HepG2 (cell line): ENCODE data around the gene GPATCH4. TPM values are rescaled to one million over a fixed set of nuclear protein-coding genes. Genes with fewer than 3 reads are reported as not detected.
A peak's percentile ranks its signal among the peaks of the same experiment; 100 is the strongest.

Experiments used
- ATAC-seq: fragments of 200-7000 bp; cut with Tn5 transposase; 3 replicates; pipeline ENCODE4 v1.9.1; 2020; ENCODE audit warnings: mild to moderate bottlenecking, moderate library complexity
- BruUV-seq: library from RNA; stranded (reverse); fragments of 400-500 nt; replicated peaks from 2 replicates; lab custom pipeline; 2021; lab: Mats Ljungman, UMichigan
- CTCF ChIA-PET: fragments of 300-600 bp; formaldehyde crosslinking; extraction: SDS; loops from one replicate; lab custom pipeline; 2021; ENCODE audit warnings: low total read pairs, inconsistent platforms, low intra/inter-chr PET ratio; lab: Yijun Ruan, JAX
- POLR2A ChIA-PET: fragments of 350-600 bp; sonication (Branson Sonifier 250); formaldehyde crosslinking; loops from one replicate; lab custom pipeline; 2020; ENCODE audit warnings: antibody characterized with exemption, inconsistent platforms; lab: Yijun Ruan, JAX
- DNase-seq: peaks from one replicate; pipeline ENCODE4 v3.0.0-alpha.2; 2015; ENCODE audit warnings: low spot score
- FAIRE-seq: peaks from 3 replicates; lab custom pipeline; 2011; peaks lifted over from hg19 to GRCh38; lab: Jason Lieb, UNC
- H2AFZ ChIP-seq: one replicate; pipeline ENCODE4 v1.6.1; 2011; ENCODE audit warnings: low read length, inconsistent platforms
- H3K27ac ChIP-seq: fragments of 300-600 bp; 3 replicates; pipeline ENCODE4 v1.8.0; 2011; ENCODE audit warnings: mixed run types, mild to moderate bottlenecking, mixed read lengths, low read length, inconsistent platforms; ENCODE audit not compliant: insufficient read depth; ENCODE audit errors: extremely low read length
- H3K27me3 ChIP-seq, 2 experiments: fragments of 200-600 bp in 1 of 2; 2 replicates in 1 of 2; 3 replicates in 1 of 2; pipeline versions ENCODE4 v1.6.0 to v1.8.0; 2011; ENCODE audit warnings: low read length in 2 of 2, mild to moderate bottlenecking in 2 of 2, moderate library complexity in 2 of 2, inconsistent platforms in 1 of 2; ENCODE audit not compliant: insufficient read depth in 2 of 2, control insufficient read depth in 1 of 2
- H3K36me3 ChIP-seq, 2 experiments: fragments of 200-600 bp in 1 of 2; replicated peaks in 1 of 2; 2 replicates in 1 of 2; 3 replicates in 1 of 2; pipeline versions ENCODE4 v1.5.1 to v1.8.0; 2011; ENCODE audit warnings: low read length in 2 of 2, inconsistent platforms in 1 of 2; ENCODE audit not compliant: insufficient read depth in 2 of 2, control insufficient read depth in 1 of 2
- H3K4me1 ChIP-seq: 2 replicates; pipeline ENCODE4 v1.5.1; 2012; ENCODE audit warnings: low read length, inconsistent platforms; ENCODE audit not compliant: insufficient read depth
- H3K4me2 ChIP-seq: 2 replicates; pipeline ENCODE4 v1.6.0; 2011; ENCODE audit warnings: low read depth, low read length, inconsistent platforms
- H3K4me3 ChIP-seq, 3 experiments: fragments of 200-600 bp in 1 of 3; sonication (generic), shearing (Covaris generic) in 1 of 3; replicated peaks in 1 of 3; 2 replicates each; pipeline ENCODE4 v1.5.1; 2011 to 2016; ENCODE audit warnings: low read length in 3 of 3, inconsistent platforms in 2 of 3, low read depth in 2 of 3, mild to moderate bottlenecking in 2 of 3, control low read depth in 1 of 3, mixed read lengths in 1 of 3; ENCODE audit not compliant: insufficient read depth in 1 of 3
- H3K79me2 ChIP-seq: one replicate; pipeline ENCODE4 v1.6.1; 2011; ENCODE audit warnings: low read length, inconsistent platforms; ENCODE audit not compliant: insufficient read depth
- H3K9ac ChIP-seq: 2 replicates; pipeline ENCODE4 v1.6.0; 2011; ENCODE audit warnings: mild to moderate bottlenecking, low read depth, low read length, inconsistent platforms; ENCODE audit not compliant: insufficient read depth
- H3K9me3 ChIP-seq: 2 replicates; pipeline ENCODE4 v1.5.1; 2012; ENCODE audit warnings: mild to moderate bottlenecking, low read length
- H4K20me1 ChIP-seq: 2 replicates; pipeline ENCODE4 v1.6.0; 2011; ENCODE audit warnings: inconsistent platforms, mild to moderate bottlenecking, low read length, moderate library complexity; ENCODE audit not compliant: insufficient read depth
- AKAP8 ChIP-seq: sonication (generic); formaldehyde crosslinking; IDR thresholded peaks from 2 replicates; pipeline ENCODE4 v1.5.1; 2020; ENCODE audit warnings: mild to moderate bottlenecking, missing genetic modification reagents
- GFI1 ChIP-seq: sonication (generic); formaldehyde crosslinking; IDR thresholded peaks from 2 replicates; pipeline ENCODE4 v1.5.0; 2020; ENCODE audit warnings: missing genetic modification reagents, mild to moderate bottlenecking, borderline replicate concordance
- HMGA1 ChIP-seq: sonication (generic); formaldehyde crosslinking; conservative IDR thresholded peaks from 2 replicates; pipeline ENCODE4 v1.4.0; 2020; ENCODE audit warnings: missing genetic modification reagents
- KDM5B ChIP-seq: sonication (generic); formaldehyde crosslinking; IDR thresholded peaks from 2 replicates; pipeline ENCODE4 v1.4.0; 2020; ENCODE audit warnings: missing genetic modification reagents, mild to moderate bottlenecking, borderline replicate concordance
- MAF1 ChIP-seq: sonication (generic); formaldehyde crosslinking; IDR thresholded peaks from 2 replicates; pipeline ENCODE4 v1.5.0; 2020; ENCODE audit warnings: missing genetic modification reagents, borderline replicate concordance
- POLR2A ChIP-seq, 2 experiments: IDR thresholded peaks; 2 replicates each; pipeline ENCODE4 v1.6.1; 2011; ENCODE audit warnings: low read depth in 2 of 2, low read length in 2 of 2, mild to moderate bottlenecking in 1 of 2, moderate library complexity in 1 of 2; ENCODE audit not compliant: insufficient read depth in 1 of 2
- ZNF768 ChIP-seq: sonication (generic); formaldehyde crosslinking; IDR thresholded peaks from 2 replicates; pipeline ENCODE4 v1.4.0; 2020; ENCODE audit warnings: missing genetic modification reagents
- ZNF792 ChIP-seq: IDR thresholded peaks from 2 replicates; pipeline ENCODE4 v1.6.1; 2016
- WGBS: methylation state at CpG from one replicate; pipeline ENCODE4 v1.1.6; 2017; ENCODE audit warnings: low lambda C conversion rate; 5-methylcytosine and 5-hydroxymethylcytosine counted together
- in situ Hi-C: cut with HindIII; loops from 2 replicates; pipeline ENCODE4 v1.10.0; 2017; ENCODE audit warnings: low pct_unique_long_range_greater_than_20kb; ENCODE audit not compliant: extremely low pct_ligation_motif_present
- intact Hi-C: fragments of 100-400 bp; cut with micrococcal nuclease; formaldehyde crosslinking; loops from one replicate; pipeline ENCODE4 v1.10.0; 2022; ENCODE audit not compliant: unreplicated experiment
- polyA plus RNA-seq, 8 experiments: library from polyadenylated mRNA; depleted of rRNA in 3 of 8; stranded (reverse) in 7 of 8; unstranded in 1 of 8; fragments of >200 nt; fragmentation: Illumina TruSeq in 4 of 8; extraction: Trizol in 4 of 8; gene quantifications; 2 replicates each; pipeline versions ENCODE4 v1.2.1 to v1.2.3, GENCODE V29; 2011 to 2016; ENCODE audit warnings: low read depth in 4 of 8, missing spikeins in 1 of 8, mixed read lengths in 1 of 8; ENCODE audit not compliant: insufficient read depth in 1 of 8
- total RNA-seq, 5 experiments: library from RNA; depleted of rRNA; stranded (reverse); fragments of >200 nt; fragmentation: Illumina TruSeq; extraction: Trizol; gene quantifications; 2 replicates each; pipeline ENCODE4 v1.2.3, GENCODE V29; 2016; ENCODE audit warnings: low read depth in 1 of 5
- TF ChIP-seq, protein P1 (sequence below): IDR thresholded peaks from 2 replicates; pipeline ENCODE4 v1.6.1; 2016; ENCODE audit warnings: missing compliant biosample characterization, missing genetic modification reagents, borderline replicate concordance
- TF ChIP-seq, protein P2 (sequence below): sonication (generic); formaldehyde crosslinking; IDR thresholded peaks from 2 replicates; pipeline ENCODE4 v1.4.0; 2020; ENCODE audit warnings: missing genetic modification reagents

GPATCH4 gene
- total and polyA plus RNA-seq, 2 of the 13 experiments (the other 11 are each of a cell fraction or from before 2014, with no cell fraction given), result 19.2 to 37.9 TPM

DNA sequence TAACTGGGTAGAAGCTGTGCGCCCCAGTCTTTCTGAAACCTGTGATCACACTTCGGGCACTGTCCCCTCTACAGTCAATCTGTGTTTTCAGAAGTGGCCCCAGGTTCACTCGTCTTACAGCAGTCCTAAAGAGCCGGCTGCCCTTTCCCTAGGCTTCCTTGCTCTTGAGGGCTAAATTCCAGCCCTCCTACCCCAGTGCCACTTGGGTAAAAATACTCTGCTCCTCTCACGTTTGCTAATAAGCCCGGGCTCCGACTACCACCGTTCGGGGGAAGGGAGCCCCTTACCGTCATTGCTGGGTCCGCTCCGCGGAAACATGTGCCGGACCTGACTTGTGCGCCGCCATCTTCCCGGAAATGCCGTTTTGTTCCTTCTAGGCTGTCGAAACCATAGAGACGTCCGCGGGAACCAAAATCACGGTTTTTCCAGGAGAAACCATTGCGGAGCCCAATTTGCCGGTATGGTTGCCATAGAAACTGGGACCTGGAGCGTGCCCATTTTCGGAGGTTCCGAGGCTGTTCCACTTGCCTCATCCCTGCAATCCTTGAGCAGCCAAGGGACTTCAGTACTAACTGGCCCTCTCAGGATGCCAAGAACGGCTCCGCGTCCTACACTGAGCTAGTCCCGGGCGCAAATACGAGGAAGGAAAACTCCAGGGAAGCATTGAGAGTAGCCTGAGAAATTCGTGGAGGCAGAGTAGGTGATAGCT lies at the start of gene GPATCH4 (continued):
- TF ChIP-seq ZNF792 (peak; percentile 59; the same call in 1 of the 2 replicates), GFI1 (CRISPR knock-in tag) (0 out of 2 replicates have a peak, but pooled peaks have one; percentile 69)
- TF ChIP-seq, protein P1, sequence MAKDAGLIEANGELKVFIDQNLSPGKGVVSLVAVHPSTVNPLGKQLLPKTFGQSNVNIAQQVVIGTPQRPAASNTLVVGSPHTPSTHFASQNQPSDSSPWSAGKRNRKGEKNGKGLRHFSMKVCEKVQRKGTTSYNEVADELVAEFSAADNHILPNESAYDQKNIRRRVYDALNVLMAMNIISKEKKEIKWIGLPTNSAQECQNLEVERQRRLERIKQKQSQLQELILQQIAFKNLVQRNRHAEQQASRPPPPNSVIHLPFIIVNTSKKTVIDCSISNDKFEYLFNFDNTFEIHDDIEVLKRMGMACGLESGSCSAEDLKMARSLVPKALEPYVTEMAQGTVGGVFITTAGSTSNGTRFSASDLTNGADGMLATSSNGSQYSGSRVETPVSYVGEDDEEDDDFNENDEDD (CRISPR knock-in tag), result peak; percentile 78; the same call in 1 of the 2 replicates
- TF ChIP-seq, protein P2, sequence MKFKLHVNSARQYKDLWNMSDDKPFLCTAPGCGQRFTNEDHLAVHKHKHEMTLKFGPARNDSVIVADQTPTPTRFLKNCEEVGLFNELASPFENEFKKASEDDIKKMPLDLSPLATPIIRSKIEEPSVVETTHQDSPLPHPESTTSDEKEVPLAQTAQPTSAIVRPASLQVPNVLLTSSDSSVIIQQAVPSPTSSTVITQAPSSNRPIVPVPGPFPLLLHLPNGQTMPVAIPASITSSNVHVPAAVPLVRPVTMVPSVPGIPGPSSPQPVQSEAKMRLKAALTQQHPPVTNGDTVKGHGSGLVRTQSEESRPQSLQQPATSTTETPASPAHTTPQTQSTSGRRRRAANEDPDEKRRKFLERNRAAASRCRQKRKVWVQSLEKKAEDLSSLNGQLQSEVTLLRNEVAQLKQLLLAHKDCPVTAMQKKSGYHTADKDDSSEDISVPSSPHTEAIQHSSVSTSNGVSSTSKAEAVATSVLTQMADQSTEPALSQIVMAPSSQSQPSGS, result peak; percentile 7

DNA sequence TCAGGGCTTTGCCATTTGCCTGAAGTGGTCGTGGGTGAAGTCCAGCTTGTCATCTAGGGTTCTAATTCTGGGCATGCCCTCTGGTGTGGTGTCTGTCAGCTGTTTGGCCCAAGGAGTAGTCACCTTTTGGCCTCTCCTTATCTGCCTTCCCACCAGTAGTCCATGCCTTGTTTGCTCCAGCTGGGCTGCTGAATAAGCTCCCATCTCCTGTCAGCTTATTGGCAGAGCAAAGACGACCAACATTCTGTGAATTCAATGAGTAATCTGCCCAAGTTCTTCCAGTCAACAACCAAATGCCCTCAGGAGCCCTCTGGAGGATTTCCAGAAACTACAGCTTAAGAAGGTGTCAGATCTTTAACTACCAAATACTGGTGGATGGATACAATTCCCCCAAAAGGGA lies 47.7 kb upstream of the GPATCH4 start:
- FAIRE-seq (no peak), ATAC-seq (no peak), DNase-seq (no peak)
- 63% methylated on average over 2 of the region's 2 CpGs for WGBS
- no peaks in the 10 kb centered on the region for H3K4me1 ChIP-seq
- H3K27me3 ChIP-seq, result no peaks in the 10 kb centered on the region
- ChIA-PET CTCF (no interaction called here), POLR2A (interaction anchor here (0.7 to 1.3 kb wide), 4 partner anchors 8 to 103 kb away, joined by 3 to 4 read pairs (median 4); no protein-coding TSS in a partner anchor)
- H3K27ac ChIP-seq, result no peak overlapping the region
- no peaks in the 10 kb centered on the region for H3K79me2 ChIP-seq
- BruUV-seq, result no TSS peak
- no peak overlapping the region for H2AFZ ChIP-seq
- peaks cover 0 to 7% of the 10 kb centered on the region in 2 experiments; a peak in 2 of 5 replicates for H3K36me3 ChIP-seq
- TF ChIP-seq POLR2A (IDR thresholded peaks at IDR 0.05; ENCODE audit: insufficient read depth in 1 of 2, low read depth in 2 of 2, low read length in 2 of 2) (0 out of 4 replicates have a peak, but pooled peaks of 1 of the 2 experiments have one; percentile 3), ZNF768 (no peak), AKAP8 (CRISPR knock-in tag) (peak; percentile 54; the same call in 1 of the 2 replicates), MAF1 (CRISPR knock-in tag) (no peak), HMGA1 (CRISPR knock-in tag) (no peak), KDM5B (CRISPR knock-in tag) (no peak)
- intact Hi-C loops (no loop called here), in situ Hi-C loops (no loop called here)
- H4K20me1 ChIP-seq, result peaks cover 67% of the 10 kb centered on the region
- no peak overlapping the region for H3K9ac ChIP-seq
- no peak overlapping the region for H3K4me3 ChIP-seq
- H3K4me2 ChIP-seq, result no peak overlapping the region
- H3K9me3 ChIP-seq, result no peaks in the 10 kb centered on the region
